ENCODE data around the gene PRKAR2A.
A peak's percentile ranks its signal among the peaks of the same experiment; 100 is the strongest.

Gene PRKAR2A

GRCh38 chr3:48881006-48881405 lies 33.3 kb upstream of the PRKAR2A start:
- no peak for DNase-seq (ENCODE audit: low spot score)
- TF ChIP-seq CTCF (IDR thresholded peaks at IDR 0.05; ENCODE audit: extremely low read depth, insufficient read depth, missing control alignments) = no peak
- in situ Hi-C loops (cut with MboI; ENCODE audit: low pct_unique_long_range_greater_than_20kb, low sequenced_read_pairs, unreplicated experiment) = no loop called here

GRCh38 chr3:48879994-48880377 lies 32.3 kb upstream of the PRKAR2A start:
- no peak for TF ChIP-seq CTCF (IDR thresholded peaks at IDR 0.05; ENCODE audit: extremely low read depth, insufficient read depth, missing control alignments)
- no peak for DNase-seq (ENCODE audit: low spot score)
- in situ Hi-C loops (cut with MboI; ENCODE audit: low pct_unique_long_range_greater_than_20kb, low sequenced_read_pairs, unreplicated experiment) = no loop called here

GRCh38 chr3:48879307-48879993 lies 31.8 kb upstream of the PRKAR2A start:
- in situ Hi-C loops (cut with MboI; ENCODE audit: low pct_unique_long_range_greater_than_20kb, low sequenced_read_pairs, unreplicated experiment) = no loop called here
- no peak for TF ChIP-seq CTCF (IDR thresholded peaks at IDR 0.05; ENCODE audit: extremely low read depth, insufficient read depth, missing control alignments)

GRCh38 chr3:48877671-48878070 lies 30.0 kb upstream of the PRKAR2A start:
- no peak for TF ChIP-seq CTCF (IDR thresholded peaks at IDR 0.05; ENCODE audit: extremely low read depth, insufficient read depth, missing control alignments)
- no peak for DNase-seq (ENCODE audit: low spot score)
- in situ Hi-C loops (cut with MboI; ENCODE audit: low pct_unique_long_range_greater_than_20kb, low sequenced_read_pairs, unreplicated experiment) = no loop called here

More at GRCh38 chr3:48879307-48879993, 31.8 kb upstream of the PRKAR2A start:
- peak; percentile 33 for DNase-seq (ENCODE audit: low spot score)

- no peak for DNase-seq (ENCODE audit: low spot score)
- in situ Hi-C loops (cut with MboI; ENCODE audit: low pct_unique_long_range_greater_than_20kb, low sequenced_read_pairs, unreplicated experiment) = no loop called here
- no peak for TF ChIP-seq CTCF (IDR thresholded peaks at IDR 0.05; ENCODE audit: extremely low read depth, insufficient read depth, missing control alignments)
Measured at GRCh38 chr3:48863122-48863521, 15.4 kb upstream of the PRKAR2A start.

- TF ChIP-seq CTCF (IDR thresholded peaks at IDR 0.05; ENCODE audit: extremely low read depth, insufficient read depth, missing control alignments) = no peak
- in situ Hi-C loops (cut with MboI; ENCODE audit: low pct_unique_long_range_greater_than_20kb, low sequenced_read_pairs, unreplicated experiment) = no loop called here
- DNase-seq (ENCODE audit: low spot score) = no peak
Measured at GRCh38 chr3:48859206-48859605, 11.5 kb upstream of the PRKAR2A start.
